Measurements from ENCODE around the gene TRIO.

TRIO gene

DNA sequence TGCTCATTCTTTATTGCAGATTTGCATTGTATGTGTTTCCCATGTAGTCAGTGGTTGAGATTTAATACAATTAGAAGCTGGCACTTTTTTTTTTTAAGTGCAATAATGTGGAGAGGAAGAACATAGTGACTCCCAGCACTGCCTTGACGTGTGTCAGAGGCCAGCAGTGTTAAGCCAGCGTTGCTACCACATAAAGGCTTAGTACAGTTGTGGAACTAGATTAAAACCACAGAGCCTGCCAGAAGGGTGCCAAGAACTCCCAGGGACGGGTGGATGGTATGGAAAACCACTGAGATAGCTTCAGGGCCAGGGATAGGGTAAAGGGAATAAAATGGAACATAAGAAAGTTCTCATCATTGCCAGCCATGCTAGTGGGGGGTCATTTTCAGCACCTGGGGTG, 142.9 kb downstream of the TRIO start:
- H3K27me3 ChIP-seq (replicated peaks; ENCODE audit: control insufficient read depth, insufficient read depth, low read length): no peaks in the 10 kb centered on the region
- no peak for DNase-seq (ENCODE audit: extremely low read depth, insufficient read length)
- peaks cover 22% of the 10 kb centered on the region for H3K36me3 ChIP-seq (ENCODE audit: control insufficient read depth, insufficient read depth, low read length)
- TF ChIP-seq, protein P1, sequence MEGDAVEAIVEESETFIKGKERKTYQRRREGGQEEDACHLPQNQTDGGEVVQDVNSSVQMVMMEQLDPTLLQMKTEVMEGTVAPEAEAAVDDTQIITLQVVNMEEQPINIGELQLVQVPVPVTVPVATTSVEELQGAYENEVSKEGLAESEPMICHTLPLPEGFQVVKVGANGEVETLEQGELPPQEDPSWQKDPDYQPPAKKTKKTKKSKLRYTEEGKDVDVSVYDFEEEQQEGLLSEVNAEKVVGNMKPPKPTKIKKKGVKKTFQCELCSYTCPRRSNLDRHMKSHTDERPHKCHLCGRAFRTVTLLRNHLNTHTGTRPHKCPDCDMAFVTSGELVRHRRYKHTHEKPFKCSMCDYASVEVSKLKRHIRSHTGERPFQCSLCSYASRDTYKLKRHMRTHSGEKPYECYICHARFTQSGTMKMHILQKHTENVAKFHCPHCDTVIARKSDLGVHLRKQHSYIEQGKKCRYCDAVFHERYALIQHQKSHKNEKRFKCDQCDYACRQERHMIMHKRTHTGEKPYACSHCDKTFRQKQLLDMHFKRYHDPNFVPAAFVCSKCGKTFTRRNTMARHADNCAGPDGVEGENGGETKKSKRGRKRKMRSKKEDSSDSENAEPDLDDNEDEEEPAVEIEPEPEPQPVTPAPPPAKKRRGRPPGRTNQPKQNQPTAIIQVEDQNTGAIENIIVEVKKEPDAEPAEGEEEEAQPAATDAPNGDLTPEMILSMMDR (IDR thresholded peaks at IDR 0.05; ENCODE audit: insufficient read depth, low read length, poor library complexity, severe bottlenecking): no peak
- no peak overlapping the region for H3K4me3 ChIP-seq (replicated peaks; ENCODE audit: low read depth, low read length)

DNA sequence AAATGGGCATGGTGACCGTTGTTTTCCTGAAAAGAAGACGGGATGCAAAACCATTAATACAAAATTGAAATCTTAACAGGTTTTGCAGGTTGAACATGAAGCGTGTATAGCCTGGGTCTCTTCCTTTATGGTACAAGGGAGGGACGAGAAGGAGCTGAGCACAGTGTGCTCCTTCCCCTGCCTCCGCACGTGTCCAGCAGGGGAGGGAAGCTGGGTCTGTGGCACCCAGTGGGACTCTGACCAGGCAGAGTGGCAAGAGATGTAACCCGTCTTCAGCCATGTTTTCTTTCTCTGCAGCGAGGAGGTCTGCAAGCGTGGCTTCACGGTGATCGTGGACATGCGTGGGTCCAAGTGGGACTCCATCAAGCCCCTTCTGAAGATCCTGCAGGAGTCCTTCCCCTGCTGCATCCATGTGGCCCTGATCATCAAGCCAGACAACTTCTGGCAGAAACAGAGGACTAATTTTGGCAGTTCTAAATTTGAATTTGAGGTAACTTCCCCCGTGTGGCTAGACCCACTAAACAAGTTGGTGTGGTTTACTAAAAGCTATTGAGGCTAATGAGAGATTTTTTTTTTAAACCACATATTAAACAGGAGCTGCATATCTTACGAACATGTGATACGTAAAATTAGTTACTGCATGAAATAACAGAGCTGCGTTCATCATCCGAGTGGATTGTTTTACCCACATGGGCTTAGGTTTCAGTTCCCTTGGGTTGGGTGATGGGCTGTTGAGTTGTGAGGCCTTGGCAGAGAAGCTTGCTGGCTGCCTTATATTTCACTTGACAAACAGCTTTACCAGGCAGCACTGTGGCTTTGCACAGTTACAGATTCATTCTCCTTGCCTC, 143.7 kb downstream of the TRIO start:
- Histone ChIP-seq H3K4me3 (replicated peaks; ENCODE audit: low read depth, low read length) (no peak overlapping the region), H3K36me3 (ENCODE audit: control insufficient read depth, insufficient read depth, low read length) (peaks cover 24% of the 10 kb centered on the region)
- TF ChIP-seq, protein P1 (IDR thresholded peaks at IDR 0.05; ENCODE audit: insufficient read depth, low read length, poor library complexity, severe bottlenecking): no peak

DNA sequence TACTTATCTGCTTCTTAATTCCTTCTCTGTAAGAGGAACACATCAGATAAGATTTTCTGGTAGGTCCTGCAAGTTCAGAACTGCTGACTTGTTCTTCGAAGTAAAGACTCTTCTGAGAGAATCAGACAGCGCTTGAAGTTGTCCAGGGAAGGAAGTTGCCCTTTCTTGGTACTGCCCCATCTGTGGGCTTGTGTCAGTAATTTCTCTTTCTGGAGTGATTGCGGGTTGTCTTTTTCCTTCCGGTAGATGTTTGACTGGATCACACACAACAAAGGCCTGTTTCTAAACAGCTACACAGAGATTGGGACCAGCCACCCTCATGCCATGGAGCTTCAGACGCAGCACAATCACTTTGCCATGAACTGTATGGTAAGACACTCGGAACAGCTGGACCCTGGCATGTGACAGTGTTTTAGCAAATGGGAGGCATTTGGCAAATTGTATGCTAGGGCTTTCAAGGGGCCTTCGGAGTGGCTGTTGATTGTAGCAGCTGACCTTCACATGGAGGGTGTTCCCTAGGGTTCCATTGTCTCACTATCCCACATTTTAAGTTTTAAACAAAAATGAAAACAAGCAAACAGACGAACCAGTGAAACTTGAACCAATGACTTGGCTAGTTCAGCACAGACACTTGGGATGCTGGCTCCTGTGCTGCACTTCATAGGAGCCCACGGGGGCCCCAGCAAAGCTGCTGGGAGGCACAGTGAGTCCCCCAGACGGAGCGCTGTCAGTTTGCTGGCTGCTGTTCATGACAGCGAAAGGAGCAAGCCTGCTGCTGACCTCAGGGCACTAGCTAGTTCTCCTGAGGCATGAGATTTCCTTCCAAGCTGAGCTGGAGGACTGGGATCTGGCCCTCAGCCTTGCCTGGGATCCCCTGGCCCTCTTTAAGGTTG, 149.9 kb downstream of the TRIO start:
- Histone ChIP-seq H3K27me3 (replicated peaks; ENCODE audit: control insufficient read depth, insufficient read depth, low read length) (no peaks in the 10 kb centered on the region), H3K4me3 (replicated peaks; ENCODE audit: low read depth, low read length) (no peak overlapping the region), H3K36me3 (ENCODE audit: control insufficient read depth, insufficient read depth, low read length) (peaks cover 27% of the 10 kb centered on the region)
- TF ChIP-seq, protein P1 (IDR thresholded peaks at IDR 0.05; ENCODE audit: insufficient read depth, low read length, poor library complexity, severe bottlenecking): no peak
- DNase-seq (ENCODE audit: extremely low read depth, insufficient read length): no peak

More for the DNA sequence above, 143.7 kb downstream of the TRIO start:
- peak; percentile 57 for DNase-seq (ENCODE audit: extremely low read depth, insufficient read length)
- no peaks in the 10 kb centered on the region for H3K27me3 ChIP-seq (replicated peaks; ENCODE audit: control insufficient read depth, insufficient read depth, low read length)

DNA sequence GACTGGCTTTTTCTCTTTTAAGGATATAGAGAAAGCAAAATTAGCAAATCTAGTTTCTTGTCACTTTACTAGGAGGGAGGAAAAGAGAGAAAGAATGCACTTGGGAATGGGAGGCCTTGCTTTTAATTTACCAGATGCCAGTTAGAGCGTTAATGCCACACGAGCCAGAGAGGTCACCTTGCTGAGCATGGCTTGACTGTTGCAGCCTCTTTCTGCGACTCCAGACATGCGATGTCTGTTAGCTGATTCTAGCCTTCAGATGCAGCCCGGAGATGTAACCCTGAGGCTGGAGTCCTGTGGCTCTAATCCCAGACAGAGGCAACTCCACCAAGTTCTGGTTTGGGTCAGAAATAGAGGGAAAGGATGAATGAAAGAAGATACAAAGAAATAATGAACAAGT, 152.5 kb downstream of the TRIO start:
- Histone ChIP-seq H3K36me3 (ENCODE audit: control insufficient read depth, insufficient read depth, low read length) (peaks cover 33% of the 10 kb centered on the region), H3K4me3 (replicated peaks; ENCODE audit: low read depth, low read length) (no peak overlapping the region), H3K27me3 (replicated peaks; ENCODE audit: control insufficient read depth, insufficient read depth, low read length) (no peaks in the 10 kb centered on the region)
- DNase-seq (ENCODE audit: extremely low read depth, insufficient read length): no peak
- TF ChIP-seq, protein P1 (IDR thresholded peaks at IDR 0.05; ENCODE audit: insufficient read depth, low read length, poor library complexity, severe bottlenecking): no peak

DNA sequence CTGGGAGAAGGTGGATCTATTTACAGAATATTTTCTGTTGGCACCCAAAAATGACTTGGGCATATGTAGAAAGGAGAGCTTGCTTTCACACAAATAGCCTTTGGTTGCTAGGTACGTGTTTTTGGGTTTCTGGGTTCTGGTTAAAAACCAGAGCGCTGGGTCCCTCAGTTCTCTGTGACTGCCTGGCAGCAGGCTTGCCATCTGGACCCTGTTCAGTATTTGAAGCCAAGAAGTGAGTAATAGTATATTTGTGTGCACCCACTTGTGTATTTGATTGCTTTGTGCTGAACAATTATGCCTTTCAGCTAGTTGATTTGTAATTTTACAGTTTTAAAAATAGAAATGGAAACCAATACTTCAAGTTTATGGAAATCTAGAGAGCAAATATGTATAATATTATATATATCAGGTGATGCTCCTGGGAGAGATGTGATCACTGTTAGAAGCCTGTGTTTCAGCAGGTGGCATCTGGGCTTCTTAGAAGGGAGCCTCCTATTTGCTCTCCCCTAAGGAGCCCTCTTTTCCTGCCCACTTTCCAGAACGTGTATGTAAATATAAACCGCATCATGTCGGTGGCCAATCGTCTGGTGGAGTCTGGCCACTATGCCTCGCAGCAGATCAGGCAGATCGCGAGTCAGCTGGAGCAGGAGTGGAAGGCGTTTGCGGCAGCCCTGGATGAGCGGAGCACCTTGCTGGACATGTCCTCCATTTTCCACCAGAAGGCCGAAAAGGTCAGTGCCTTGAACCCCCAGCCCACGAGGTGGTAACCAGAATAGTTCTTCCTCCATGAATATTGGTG, 153.6 kb downstream of the TRIO start:
- TF ChIP-seq, protein P1 (IDR thresholded peaks at IDR 0.05; ENCODE audit: insufficient read depth, low read length, poor library complexity, severe bottlenecking): no peak
- Histone ChIP-seq H3K36me3 (ENCODE audit: control insufficient read depth, insufficient read depth, low read length) (peaks cover 31% of the 10 kb centered on the region), H3K27me3 (replicated peaks; ENCODE audit: control insufficient read depth, insufficient read depth, low read length) (no peaks in the 10 kb centered on the region), H3K4me3 (replicated peaks; ENCODE audit: low read depth, low read length) (no peak overlapping the region)
- DNase-seq (ENCODE audit: extremely low read depth, insufficient read length): no peak
